HepG2 (cell line): Measurements from ENCODE around the gene NCAPD2. TPM values are rescaled to one million over a fixed set of nuclear protein-coding genes. Genes with fewer than 3 reads are reported as not detected.

Source experiments
- DZIP1 ChIP-seq: sonication (generic); formaldehyde crosslinking; IDR thresholded peaks from 2 replicates; pipeline ENCODE4 v1.5.0; 2020; ENCODE audit warnings: mild to moderate bottlenecking, missing genetic modification reagents
- EEA1 ChIP-seq: sonication (generic); formaldehyde crosslinking; IDR thresholded peaks from 2 replicates; pipeline ENCODE4 v1.5.1; 2020; ENCODE audit warnings: mild to moderate bottlenecking, missing genetic modification reagents, borderline replicate concordance
- JUN ChIP-seq: sonication (generic); formaldehyde crosslinking; IDR thresholded peaks from 2 replicates; pipeline ENCODE4 v1.4.0; 2020; ENCODE audit warnings: mild to moderate bottlenecking, missing genetic modification reagents
- SIX1 ChIP-seq: sonication (generic); formaldehyde crosslinking; IDR thresholded peaks from 2 replicates; pipeline ENCODE4 v1.4.0; 2020; ENCODE audit warnings: missing genetic modification reagents, borderline replicate concordance
- TCF7 ChIP-seq: sonication (generic); IDR thresholded peaks from 2 replicates; pipeline ENCODE4 v1.6.1; 2016; ENCODE audit warnings: antibody characterized with exemption, low read depth
- TFAP4 ChIP-seq: sonication (generic); IDR thresholded peaks from 2 replicates; pipeline ENCODE4 v1.6.1; 2016; ENCODE audit warnings: low read depth, borderline replicate concordance
- ZGPAT ChIP-seq: IDR thresholded peaks from 2 replicates; pipeline ENCODE4 v1.6.1; 2016; ENCODE audit warnings: mild to moderate bottlenecking
- ZNF326 ChIP-seq: sonication (generic); formaldehyde crosslinking; IDR thresholded peaks from 2 replicates; pipeline ENCODE4 v1.4.0; 2020; ENCODE audit warnings: missing genetic modification reagents, borderline replicate concordance
- ZNF329 ChIP-seq: sonication (generic); formaldehyde crosslinking; IDR thresholded peaks from 2 replicates; pipeline ENCODE4 v1.9.0; 2021; ENCODE audit warnings: low read depth, mild to moderate bottlenecking, missing genetic modification reagents
- ZNF547 ChIP-seq: sonication (generic); formaldehyde crosslinking; IDR thresholded peaks from 2 replicates; pipeline ENCODE4 v1.5.1; 2020; ENCODE audit warnings: mild to moderate bottlenecking, missing genetic modification reagents
- ZNF616 ChIP-seq: sonication (generic); formaldehyde crosslinking; IDR thresholded peaks from 2 replicates; pipeline ENCODE4 v1.5.0; 2020; ENCODE audit warnings: low read depth, mild to moderate bottlenecking, missing genetic modification reagents
- ZNF646 ChIP-seq: sonication (generic); formaldehyde crosslinking; IDR thresholded peaks from 2 replicates; pipeline ENCODE4 v1.9.0; 2021; ENCODE audit warnings: mild to moderate bottlenecking, missing genetic modification reagents
- ZNF749 ChIP-seq: sonication (generic); formaldehyde crosslinking; IDR thresholded peaks from 2 replicates; pipeline ENCODE4 v1.8.0; 2022; ENCODE audit warnings: mild to moderate bottlenecking, missing genetic modification reagents, moderate library complexity, borderline replicate concordance
- ZNF780A ChIP-seq: sonication (generic); formaldehyde crosslinking; IDR thresholded peaks from 2 replicates; pipeline ENCODE4 v1.8.0; 2022; ENCODE audit warnings: mild to moderate bottlenecking, missing genetic modification reagents, moderate library complexity
- ZSCAN5A ChIP-seq: sonication (generic); formaldehyde crosslinking; IDR thresholded peaks from 2 replicates; pipeline ENCODE4 v1.8.0; 2022; ENCODE audit warnings: mild to moderate bottlenecking, missing genetic modification reagents, borderline replicate concordance
- polyA plus RNA-seq, 8 experiments: library from polyadenylated mRNA; depleted of rRNA in 3 of 8; stranded (reverse) in 7 of 8; unstranded in 1 of 8; fragments of >200 nt; fragmentation: Illumina TruSeq in 4 of 8; extraction: Trizol in 4 of 8; gene quantifications; 2 replicates each; pipeline versions ENCODE4 v1.2.1 to v1.2.3, GENCODE V29; 2011 to 2016; ENCODE audit warnings: low read depth in 4 of 8, missing spikeins in 1 of 8, mixed read lengths in 1 of 8; ENCODE audit not compliant: insufficient read depth in 1 of 8
- total RNA-seq, 5 experiments: library from RNA; depleted of rRNA; stranded (reverse); fragments of >200 nt; fragmentation: Illumina TruSeq; extraction: Trizol; gene quantifications; 2 replicates each; pipeline ENCODE4 v1.2.3, GENCODE V29; 2016; ENCODE audit warnings: low read depth in 1 of 5

Gene NCAPD2
- total and polyA plus RNA-seq, 2 of the 13 experiments (the other 11 are each of a cell fraction or from before 2014, with no cell fraction given) = 51.1 to 65.6 TPM

GRCh38 chr12:6493497-6494257 is at the start of gene NCAPD2 (continued):
- TF ChIP-seq ZNF646 (no peak), ZNF780A (CRISPR knock-in tag) (no peak), JUN (CRISPR knock-in tag) (no peak), ZSCAN5A (CRISPR knock-in tag) (peak; percentile 0; the same call in 1 of the 2 replicates), TFAP4 (no peak), ZNF329 (CRISPR knock-in tag) (no peak), ZGPAT (CRISPR knock-in tag) (peak; percentile 39), SIX1 (CRISPR knock-in tag) (no peak), DZIP1 (no peak), ZNF749 (CRISPR knock-in tag) (no peak; the same call in 1 of the 2 replicates), ZNF547 (CRISPR knock-in tag) (0 out of 2 replicates have a peak, but pooled peaks have one; percentile 80), ZNF616 (CRISPR knock-in tag) (0 out of 2 replicates have a peak, but pooled peaks have one; percentile 22), TCF7 (no peak), EEA1 (CRISPR knock-in tag) (no peak), ZNF326 (no peak)
